Measurements from ENCODE around the gene RAMP1. TPM values are rescaled to one million over a fixed set of nuclear protein-coding genes. Genes with fewer than 3 reads are reported as not detected.
"Not testable (repeated sequence)": the region's sequence is repeated elsewhere in the genome, so short reads cannot be mapped to it uniquely, and the experiment has no call there.

The RAMP1 gene
- polyA plus RNA-seq, 1 donor, result 54.1 TPM

GRCh38 chr2:237863689-237864443 is 4.4 kb downstream of the RAMP1 start:
- DNase-seq (ENCODE audit: low read depth), result no peak

DNA sequence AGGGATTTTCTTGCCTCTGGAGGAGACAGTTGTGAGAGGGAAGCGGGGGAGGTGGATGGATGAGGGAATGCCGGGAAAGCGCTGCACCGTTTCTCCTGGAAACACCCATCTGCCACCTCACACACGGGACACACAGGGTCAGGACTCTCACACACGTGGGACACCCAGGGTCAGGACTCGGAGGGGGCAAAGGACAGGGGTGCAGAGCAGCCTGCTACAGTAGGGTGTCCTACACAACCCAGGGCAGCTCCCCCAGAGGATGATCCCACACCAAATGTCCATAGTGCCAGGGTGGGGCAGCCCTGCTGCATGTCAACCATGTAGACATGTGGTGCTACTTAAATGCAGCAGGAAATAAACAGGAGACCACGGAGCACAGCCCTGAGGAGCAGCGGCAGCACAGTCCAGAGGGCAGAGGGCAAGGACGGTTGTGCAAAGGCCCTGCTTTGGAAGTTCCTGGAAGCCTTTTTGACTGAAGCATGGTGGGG is 5.1 kb downstream of the RAMP1 start:
- DNase-seq (ENCODE audit: low read depth), result no peak

DNA sequence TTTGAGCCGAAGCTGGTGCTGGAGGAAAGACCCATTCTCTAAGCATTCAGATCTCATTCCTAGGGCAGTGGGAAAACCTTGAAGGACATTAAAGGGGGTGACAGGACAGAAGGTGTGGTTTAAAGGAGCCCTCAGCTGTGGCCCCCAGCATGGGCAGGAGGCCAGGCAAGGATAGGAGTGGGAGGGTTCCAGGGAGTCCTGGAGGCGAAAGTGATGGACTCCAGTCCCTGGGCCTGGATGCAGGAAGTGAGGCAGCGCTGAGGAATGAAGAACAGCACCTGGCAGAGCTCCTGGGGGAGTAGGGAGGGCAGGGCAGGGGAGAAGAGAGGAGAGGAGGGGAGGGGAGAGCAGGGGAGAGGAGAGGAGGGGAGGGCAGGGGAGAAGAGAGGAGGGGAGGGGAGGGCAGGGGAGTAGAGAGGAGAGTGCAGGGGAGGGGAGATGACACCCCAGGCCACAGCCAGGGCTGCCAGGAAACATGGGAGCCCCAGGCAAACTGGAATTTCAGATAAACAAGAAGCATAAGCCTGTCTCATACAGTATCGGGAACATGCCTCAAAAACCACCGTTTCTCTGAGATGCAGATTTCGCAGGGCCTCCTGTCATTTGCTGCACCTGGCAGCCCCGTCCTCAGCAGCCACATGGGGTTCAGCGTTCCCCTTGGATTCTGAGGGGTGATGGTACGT is 5.7 kb downstream of the RAMP1 start:
- no peak for DNase-seq (ENCODE audit: low read depth)

GRCh38 chr2:237865623-237866041 is 6.2 kb downstream of the RAMP1 start:
- DNase-seq (ENCODE audit: low read depth), result no peak

GRCh38 chr2:237866101-237866621 is 6.7 kb downstream of the RAMP1 start:
- no peak for DNase-seq (ENCODE audit: low read depth)

DNA sequence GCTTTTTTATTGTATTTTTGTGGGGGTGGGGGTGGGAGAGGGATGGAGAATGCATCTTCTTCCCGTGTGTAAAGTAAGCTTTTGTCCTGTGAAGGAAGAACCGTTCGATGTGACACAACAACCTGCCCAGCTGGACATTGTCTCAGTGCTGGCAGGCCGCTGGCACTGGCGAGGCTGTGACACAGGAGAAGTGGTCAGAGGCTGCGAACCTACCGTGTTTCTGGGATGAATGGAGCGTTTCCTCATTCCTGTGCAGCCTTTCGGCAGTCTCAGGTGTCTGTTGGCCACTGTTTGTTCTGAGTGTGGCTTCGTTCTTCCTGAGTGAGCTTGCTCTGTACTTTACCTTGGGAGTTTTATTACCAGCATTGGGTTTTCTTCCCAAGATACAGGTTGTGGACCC is 8.0 kb downstream of the RAMP1 start:
- no peak for DNase-seq (ENCODE audit: low read depth)

GRCh38 chr2:237868074-237868473 is 8.7 kb downstream of the RAMP1 start:
- not testable (repeated sequence) for DNase-seq (ENCODE audit: low read depth)

DNA sequence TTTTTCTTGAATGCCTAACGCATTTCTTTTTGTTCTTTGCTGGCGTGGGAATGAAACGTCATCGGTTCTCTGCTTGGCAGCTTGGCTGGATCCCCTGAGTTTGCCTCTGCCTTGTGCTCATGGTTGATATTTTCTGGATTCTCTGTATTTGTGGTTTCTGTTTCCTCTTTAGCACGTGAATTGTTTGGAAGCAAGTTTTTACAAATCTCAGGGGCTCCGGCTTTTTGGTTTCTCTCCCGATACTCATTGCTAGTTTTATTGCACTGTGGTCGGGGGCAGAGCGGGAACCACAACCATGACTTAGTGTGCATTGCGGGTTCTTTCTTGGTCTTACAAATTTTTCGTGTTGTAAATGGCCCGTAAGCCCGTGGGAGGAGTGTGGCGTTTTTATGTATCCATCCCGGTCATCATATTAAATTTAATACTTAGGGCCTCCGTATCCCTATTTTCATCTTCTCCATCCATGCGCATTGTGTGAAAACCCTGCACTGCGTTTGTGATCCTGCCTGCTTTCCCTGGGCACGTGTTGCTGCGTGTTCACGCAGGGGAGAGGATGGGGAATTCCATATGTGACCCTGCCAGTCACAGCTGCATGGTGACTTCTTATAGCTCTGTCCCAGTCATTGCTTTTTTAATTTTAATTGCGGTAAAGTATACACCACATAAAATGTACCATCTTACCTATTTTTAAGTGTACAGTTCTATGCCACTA is 9.4 kb downstream of the RAMP1 start:
- DNase-seq (ENCODE audit: low read depth), result no peak

- DNase-seq (ENCODE audit: low read depth), result no peak
Observed at GRCh38 chr2:237869343-237870102, 10.1 kb downstream of the RAMP1 start.

GRCh38 chr2:237870126-237870525 is 10.7 kb downstream of the RAMP1 start:
- no peak for DNase-seq (ENCODE audit: low read depth)

DNA sequence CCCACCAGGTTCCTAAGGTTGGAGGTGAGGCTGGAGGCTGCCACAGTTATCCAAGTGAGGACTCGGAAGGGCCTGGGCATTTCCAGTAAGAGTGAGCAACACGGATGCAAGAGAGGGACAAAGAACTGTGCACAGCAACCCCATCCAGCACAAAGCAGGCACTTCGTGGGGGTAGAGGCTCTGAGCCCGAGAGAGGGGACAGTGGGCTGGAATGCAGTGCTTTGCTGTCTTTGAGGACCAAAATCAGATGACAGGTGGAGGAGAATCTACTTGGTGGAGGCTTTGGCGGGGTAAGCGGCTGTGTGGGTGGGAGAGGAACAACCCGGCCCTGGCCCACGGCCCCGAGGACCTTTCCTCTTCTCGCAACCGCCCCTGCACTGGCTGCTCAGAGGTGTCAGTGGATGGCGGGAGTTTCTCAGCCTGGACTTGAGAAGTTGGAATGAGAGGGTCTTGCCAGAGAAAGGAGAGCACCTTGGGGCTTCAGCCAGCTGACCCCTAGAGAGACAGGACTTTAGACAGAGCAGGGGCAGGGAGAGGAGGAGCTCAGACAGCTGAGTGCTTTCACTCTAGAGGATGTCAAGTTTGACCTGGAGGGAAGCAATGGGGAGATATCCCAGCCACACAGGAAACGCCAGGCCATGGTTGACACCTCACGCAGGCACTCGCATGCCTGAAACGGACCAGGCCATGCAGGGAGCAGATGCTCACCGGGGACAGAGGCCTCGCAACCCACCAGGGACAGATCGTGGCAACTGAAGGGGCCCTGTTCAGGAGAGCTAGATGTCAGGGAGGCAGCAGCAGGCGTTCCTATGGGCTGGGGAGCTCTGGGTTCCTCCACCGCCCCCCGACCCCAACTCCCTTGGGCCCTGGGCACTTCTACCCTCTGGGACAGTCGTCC is 11.6 kb downstream of the RAMP1 start:
- DNase-seq (ENCODE audit: low read depth), result no peak

DNA sequence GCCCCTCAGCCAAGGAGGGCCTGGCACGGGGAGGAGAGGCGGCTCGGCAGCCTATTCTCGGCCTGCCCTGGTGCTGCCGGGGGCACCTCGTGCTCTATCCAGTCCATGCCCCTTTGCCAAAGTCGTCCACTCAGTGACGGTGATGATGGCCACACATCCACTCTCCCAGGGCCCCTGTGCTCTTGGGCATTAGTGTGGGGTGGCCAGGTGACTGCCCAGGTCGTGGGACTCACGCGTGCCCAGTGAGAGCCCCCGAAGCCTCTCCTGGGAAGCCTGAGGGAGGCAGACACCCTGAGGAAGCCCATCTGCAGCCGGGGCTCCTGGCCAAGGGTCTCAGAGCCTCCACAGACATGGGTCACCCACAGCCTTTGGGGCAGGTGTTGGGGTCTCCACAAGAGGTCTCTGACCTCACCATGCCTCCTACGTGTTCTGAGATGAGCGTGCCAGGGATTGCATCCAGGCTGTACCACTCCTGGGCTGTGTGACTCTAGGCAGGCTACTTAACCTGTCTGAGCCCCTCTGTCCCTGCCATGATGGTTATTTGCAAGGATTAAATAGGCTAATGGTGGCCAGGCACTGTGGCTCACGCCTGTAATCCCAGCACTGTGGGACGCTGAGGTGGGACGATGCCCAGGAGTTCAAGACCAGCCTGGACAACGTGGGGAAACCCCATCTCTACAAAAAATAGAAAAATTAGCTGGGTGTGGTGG is 12.9 kb downstream of the RAMP1 start:
- no peak for DNase-seq (ENCODE audit: low read depth)

DNA sequence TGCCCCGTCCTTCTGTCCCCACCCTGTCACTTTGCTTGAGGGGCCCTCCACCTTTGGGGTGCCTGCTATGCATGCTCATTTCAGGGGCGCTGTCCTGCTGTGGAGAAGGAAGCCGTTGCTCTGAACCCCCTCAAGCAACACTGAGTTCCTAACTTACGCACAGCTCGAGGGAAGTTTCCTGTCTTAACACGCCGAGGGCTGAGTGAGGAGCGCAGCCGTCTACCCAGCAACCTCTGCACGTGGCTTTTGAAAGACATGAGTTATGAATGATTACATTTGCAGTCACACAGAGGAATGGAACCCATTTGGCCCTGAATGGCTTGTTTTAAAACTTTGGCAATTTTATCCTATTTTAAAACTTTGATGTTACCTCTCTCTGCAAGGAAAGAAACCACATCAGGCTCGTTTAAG is 14.0 kb downstream of the RAMP1 start:
- DNase-seq (ENCODE audit: low read depth), result no peak

DNA sequence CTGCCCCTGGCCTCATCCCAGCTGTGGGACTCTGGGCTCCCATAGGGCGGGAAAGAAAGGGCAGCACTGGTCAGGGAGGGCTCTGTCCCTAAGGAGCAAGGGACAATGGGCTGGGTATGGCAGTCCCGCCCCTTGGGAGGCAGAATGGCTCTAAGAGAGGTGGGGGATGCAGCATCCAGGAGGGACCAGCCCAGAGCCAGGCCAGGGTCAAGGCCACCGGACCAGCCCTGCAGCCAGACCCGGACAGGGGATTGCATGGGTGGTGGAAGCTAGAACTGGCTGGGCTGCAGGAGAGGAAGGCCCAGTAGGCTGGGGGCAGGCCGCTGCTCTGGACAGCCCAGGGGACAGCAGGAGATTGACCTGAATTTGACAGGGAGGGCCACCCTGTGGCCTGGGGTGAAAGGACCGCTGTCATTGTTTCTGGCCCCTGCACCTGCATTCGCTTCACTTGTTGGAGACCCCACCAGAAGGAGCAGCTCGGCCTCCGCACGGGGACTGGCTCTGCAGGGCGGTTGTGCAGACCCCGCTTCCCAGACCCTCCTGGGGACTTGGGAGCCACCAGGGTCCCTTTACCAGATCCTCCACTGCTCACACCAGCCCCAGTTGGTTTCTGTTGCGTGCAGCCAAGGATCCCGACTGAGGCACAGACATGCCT is 14.6 kb downstream of the RAMP1 start:
- DNase-seq (ENCODE audit: low read depth), result no peak

- no peak for DNase-seq (ENCODE audit: low read depth)
Observed at GRCh38 chr2:237874585-237875161, 15.2 kb downstream of the RAMP1 start.

DNA sequence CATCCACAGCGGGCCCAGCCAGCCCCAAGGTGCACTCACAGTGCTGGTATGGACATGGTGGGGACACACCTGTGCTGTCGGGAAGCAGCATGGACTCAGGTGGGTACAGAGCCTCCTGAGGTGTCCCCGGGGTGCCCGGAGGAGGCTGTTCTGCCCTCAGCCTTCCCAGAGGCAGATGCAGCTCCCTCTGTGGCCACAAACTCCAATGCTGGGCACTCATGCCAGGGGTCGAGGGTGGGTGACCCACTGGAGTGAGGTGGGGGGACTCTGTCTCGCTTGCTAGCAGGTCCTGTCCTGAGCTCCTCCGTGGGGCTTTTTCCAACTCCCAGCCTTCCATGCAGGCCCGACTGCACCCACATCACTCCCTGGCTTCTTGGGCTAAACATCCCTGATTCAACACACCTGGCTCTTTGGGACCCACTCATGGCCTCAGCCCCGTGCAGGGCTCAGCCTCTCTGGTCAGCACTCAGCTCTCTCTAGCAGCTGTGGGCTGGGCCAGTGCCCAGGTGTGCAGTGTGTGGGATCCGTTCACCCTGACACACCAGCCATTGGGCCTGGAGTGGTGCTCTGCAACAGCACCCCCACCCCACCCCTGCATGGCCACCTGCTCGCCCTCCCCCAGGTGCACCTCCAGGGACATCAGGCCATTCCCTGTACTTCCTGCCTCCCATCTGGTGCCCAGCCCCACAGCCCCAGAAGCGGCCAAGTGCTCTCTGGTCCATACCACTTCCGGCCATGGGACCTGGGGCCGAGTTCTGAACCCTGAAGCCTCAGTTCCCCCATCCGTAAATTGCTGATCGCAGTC is 16.0 kb downstream of the RAMP1 start:
- no peak for DNase-seq (ENCODE audit: low read depth)

- DNase-seq (ENCODE audit: low read depth), result no peak
Observed at GRCh38 chr2:237876061-237876526, 16.7 kb downstream of the RAMP1 start.

GRCh38 chr2:237876532-237876931 is 17.1 kb downstream of the RAMP1 start:
- no peak for DNase-seq (ENCODE audit: low read depth)
